Heart left ventricle (tissue), 13 donors: ENCODE data around the gene BLOC1S1.

Experiments used
- CTCF ChIP-seq, 12 donors: fragments of 200-600 bp; sonication (generic) in 4 of 12; IDR thresholded peaks; one replicate each; pipeline versions ENCODE4 v1.5.0 to v1.8.0; 2018 to 2022; ENCODE audit warnings: antibody characterized with exemption in 12 of 12, mild to moderate bottlenecking in 5 of 12
- POLR2A ChIP-seq, 2 donors: fragments of 450-650 bp; IDR thresholded peaks; one replicate each; pipeline ENCODE4 v1.6.1; 2017; ENCODE audit warnings: antibody characterized with exemption in 2 of 2, mild to moderate bottlenecking in 2 of 2, moderate library complexity in 2 of 2
- donor health status: ischemic (EF 13 %, LVEDD 7.1; RV severe dilation, severe dysfunction).
- donor health status: DM: no; HTN: yes; CAD: no.
- donor health status: DM: no; HTN: no; CAD: no.
- donor health status: ischemic (EF 25% LVEDD 6.9; RV normal size, moderate dysfunction).
- donor health status: ischemic (EF 25% LVEDD 5.7; RV mildly dilated, moderate dysfunction).
- donor health status: ischemic (EF 35%, LVEDD 5.7; RV mildly dilated, moderate dysfunction).
- donor health status: nonischemic (EF 11% LVEDD 7.7; RV severe dilation, severe dysfunction).
- donor health status: DM: yes; HTN: yes; CAD: no.
- donor health status: PGD.
- donor health status: ischemic (EF 29% LVEDD 5.4; RV normal size, mild dysfunction).
- donor health status: nonischemic (EF 23%, LVEDD 6.1; RV moderate dilation, normal function).

GRCh38 chr12:55671746-55672145 lies 44.1 kb upstream of the BLOC1S1 start:
- TF ChIP-seq CTCF (IDR thresholded peaks at IDR 0.05) (no peak), POLR2A (IDR thresholded peaks at IDR 0.05) (no peak)
